Measurements from ENCODE around the gene LYRM7.
"Not testable (repeated sequence)": the region's sequence is repeated elsewhere in the genome, so short reads cannot be mapped to it uniquely, and the experiment has no call there.

DNA sequence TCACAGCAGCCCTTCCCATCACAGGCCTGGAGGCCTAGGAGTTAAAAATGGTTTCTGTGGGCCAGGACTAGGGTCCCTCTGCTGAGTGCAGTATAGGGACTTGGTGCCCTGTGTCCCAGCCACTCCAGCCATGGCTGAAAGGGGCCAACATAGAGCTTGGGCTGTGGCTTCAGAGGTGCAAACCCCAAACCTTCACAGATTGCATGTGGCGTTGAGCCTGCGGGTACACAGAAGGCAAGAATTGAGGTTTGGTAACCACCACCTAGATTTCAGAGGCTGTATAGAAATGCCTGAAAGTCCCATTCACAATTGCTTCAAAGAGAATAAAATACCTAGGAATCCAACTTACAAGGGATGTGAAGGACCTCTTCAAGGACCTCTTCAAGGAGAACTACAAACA lies 43.5 kb upstream of the LYRM7 start:
- TF ChIP-seq POLR2A (IDR thresholded peaks at IDR 0.05; ENCODE audit: low read depth); POLR2AphosphoS5 (IDR thresholded peaks at IDR 0.05); EP300 (IDR thresholded peaks at IDR 0.05): not testable (repeated sequence)
- TF ChIP-seq, protein P1, sequence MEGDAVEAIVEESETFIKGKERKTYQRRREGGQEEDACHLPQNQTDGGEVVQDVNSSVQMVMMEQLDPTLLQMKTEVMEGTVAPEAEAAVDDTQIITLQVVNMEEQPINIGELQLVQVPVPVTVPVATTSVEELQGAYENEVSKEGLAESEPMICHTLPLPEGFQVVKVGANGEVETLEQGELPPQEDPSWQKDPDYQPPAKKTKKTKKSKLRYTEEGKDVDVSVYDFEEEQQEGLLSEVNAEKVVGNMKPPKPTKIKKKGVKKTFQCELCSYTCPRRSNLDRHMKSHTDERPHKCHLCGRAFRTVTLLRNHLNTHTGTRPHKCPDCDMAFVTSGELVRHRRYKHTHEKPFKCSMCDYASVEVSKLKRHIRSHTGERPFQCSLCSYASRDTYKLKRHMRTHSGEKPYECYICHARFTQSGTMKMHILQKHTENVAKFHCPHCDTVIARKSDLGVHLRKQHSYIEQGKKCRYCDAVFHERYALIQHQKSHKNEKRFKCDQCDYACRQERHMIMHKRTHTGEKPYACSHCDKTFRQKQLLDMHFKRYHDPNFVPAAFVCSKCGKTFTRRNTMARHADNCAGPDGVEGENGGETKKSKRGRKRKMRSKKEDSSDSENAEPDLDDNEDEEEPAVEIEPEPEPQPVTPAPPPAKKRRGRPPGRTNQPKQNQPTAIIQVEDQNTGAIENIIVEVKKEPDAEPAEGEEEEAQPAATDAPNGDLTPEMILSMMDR (IDR thresholded peaks at IDR 0.05): not testable (repeated sequence)

All from esophagus muscularis mucosa (tissue), 4 donors.